GM19043 (cell line): ENCODE data around the gene IFIT5.
"Not testable (repeated sequence)": the region's sequence is repeated elsewhere in the genome, so short reads cannot be mapped to it uniquely, and the experiment has no call there.

Experiments used
- ATAC-seq: cut with Tn5 transposase; IDR thresholded peaks from one replicate; pipeline ENCODE4 v1.9.1; 2021; ENCODE audit warnings: low read depth; ENCODE audit not compliant: unreplicated experiment

The IFIT5 gene

GRCh38 chr10:89427629-89428028 lies 13.3 kb downstream of the IFIT5 start:
- no peak for ATAC-seq

DNA sequence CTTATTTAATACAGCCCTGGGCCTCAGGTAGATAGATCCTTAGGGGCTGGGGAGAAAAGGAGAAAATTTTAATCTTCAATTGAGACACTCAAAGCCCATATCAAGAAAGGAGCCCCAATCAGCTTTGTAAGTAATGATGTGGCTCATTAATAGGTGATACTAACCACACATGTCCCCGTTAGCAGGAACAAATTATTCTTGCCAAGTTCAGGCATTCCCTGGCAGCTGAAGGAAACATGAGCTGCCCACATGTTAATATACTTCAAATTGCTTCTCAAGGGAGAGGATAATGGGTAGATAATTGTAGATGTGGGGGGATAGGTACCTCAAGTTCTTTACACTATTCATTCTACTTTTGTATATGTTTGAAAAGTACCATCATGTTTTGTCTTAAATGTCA lies 14.5 kb downstream of the IFIT5 start:
- ATAC-seq, result no peak

DNA sequence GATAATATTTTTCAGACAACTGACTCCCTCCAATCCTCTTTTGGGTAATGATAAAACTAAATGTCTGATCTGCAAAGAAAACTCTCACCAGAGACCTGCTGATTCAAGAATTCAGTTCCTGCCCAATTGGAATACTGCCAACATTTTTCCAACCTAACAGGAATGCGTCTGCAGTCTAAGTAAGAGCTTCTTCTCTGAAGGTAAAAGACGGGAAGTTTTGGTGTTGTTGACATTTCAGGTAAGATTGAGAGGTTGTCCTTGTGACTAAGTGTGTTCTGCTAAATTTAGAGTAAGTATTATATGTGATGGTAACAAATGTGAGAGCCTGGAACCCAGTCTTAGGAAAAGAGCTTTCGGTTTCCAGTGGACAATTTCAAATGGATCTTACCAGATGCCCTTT lies 17.6 kb downstream of the IFIT5 start:
- ATAC-seq, result no peak

- ATAC-seq, result no peak
Measured at GRCh38 chr10:89438525-89438924, 24.2 kb downstream of the IFIT5 start.

GRCh38 chr10:89440226-89441009 lies 26.1 kb downstream of the IFIT5 start:
- no peak for ATAC-seq

- no peak for ATAC-seq
Measured at GRCh38 chr10:89442289-89442688, 27.9 kb downstream of the IFIT5 start.

DNA sequence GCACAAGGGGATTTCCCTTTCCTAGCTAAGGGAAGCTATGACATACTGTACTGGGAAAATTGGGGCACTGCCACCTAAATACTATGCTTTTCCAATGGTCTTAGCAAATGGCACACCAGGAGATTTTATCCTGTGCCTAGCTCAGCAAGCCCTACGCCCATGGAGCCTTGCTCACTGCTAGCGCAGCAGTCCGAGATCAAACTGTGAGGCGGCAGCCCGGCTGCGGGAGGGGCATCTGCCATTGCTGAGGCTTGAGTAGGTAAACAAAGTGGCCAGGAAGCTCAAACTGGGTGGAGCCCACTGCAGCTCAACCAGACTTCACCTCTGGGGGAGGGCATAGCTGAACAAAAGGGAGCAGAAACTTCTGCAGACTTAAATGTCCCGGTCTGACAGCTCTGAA lies 30.5 kb downstream of the IFIT5 start:
- not testable (repeated sequence) for ATAC-seq

GRCh38 chr10:89450901-89451300 lies 36.5 kb downstream of the IFIT5 start:
- ATAC-seq, result no peak

GRCh38 chr10:89452193-89452592 lies 37.8 kb downstream of the IFIT5 start:
- no peak for ATAC-seq

- ATAC-seq, result no peak
Measured at GRCh38 chr10:89454561-89455347, 40.4 kb downstream of the IFIT5 start.

DNA sequence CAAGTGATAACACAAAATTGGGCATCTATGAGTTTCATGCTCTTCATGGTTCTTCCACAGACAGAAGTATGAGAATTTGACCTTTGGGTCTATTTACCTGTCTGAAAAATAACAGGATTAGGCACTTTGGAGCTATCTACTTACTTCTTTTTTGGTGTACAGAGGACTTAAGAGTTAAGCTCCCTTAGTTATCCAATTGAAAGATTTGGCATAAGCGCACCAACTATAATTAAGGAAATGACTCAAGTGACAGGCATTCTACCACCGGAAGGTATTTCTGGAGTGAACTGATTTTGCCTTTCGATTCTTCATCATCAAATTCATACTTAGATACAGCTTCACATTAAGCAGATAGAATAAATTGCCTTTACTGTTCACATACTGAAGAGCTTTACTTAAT lies 43.9 kb downstream of the IFIT5 start:
- no peak for ATAC-seq

GRCh38 chr10:89458784-89459183 lies 44.4 kb downstream of the IFIT5 start:
- no peak for ATAC-seq

- no peak for ATAC-seq
Measured at GRCh38 chr10:89463846-89464537, 49.6 kb downstream of the IFIT5 start.

DNA sequence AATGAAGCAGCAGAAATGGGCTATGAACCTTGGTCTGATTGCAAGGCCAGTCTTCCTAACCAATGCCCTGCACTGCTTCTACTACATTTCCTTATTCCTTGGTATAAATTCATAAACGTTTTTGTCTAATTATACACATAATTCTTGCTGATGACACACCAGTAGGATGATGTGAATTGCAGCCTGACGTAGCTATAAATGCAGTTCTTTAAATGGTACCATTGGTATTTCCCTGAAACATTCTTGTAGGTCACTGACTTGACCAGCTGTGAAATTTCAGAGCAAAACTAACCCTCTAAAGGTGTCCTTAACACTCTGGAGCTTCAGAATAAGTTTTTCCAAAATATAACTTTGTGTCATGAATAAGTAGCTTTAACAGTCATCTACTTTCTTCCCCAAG lies 50.8 kb downstream of the IFIT5 start:
- no peak for ATAC-seq

- no peak for ATAC-seq
Measured at GRCh38 chr10:89466599-89467035, 52.2 kb downstream of the IFIT5 start.

DNA sequence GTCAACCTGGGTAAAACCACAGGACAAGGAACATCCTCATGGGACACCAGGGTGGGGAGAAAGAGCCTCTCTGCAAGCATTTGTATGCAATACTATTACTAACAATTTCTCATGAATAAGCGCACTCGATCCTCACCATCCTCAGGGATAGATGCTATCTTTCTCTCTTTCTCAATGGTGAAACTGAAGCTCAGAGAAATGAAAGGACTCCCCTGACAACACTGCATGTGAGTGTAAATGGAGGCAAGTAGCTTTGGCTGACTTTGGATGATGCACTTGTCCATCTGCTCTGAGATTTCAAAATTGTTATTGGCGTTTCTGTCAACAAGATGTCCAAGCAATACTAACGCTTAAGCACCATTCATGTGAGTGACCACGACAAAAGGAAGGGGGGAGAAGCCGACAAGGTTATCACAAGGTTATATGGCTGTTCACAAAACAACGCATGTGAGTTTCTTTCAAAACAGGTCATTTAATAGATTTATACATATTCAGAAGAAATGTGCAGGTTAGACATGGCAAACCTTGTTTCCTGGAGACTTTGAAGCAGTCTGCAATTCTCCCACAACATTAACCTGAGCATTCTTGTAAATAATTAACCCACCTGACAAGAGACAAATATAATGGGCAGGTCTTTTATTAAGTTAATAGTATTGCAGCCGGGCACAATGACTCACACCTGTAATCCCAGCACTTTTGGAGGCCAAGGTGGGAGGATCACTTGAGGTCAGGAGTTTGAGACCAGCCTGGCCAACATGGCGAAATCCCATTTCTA lies 54.0 kb downstream of the IFIT5 start:
- no peak for ATAC-seq

GRCh38 chr10:89469517-89469916 lies 55.1 kb downstream of the IFIT5 start:
- no peak for ATAC-seq
